HG03571 (cell line): ENCODE data around the gene PCDHA7.
"Not testable (repeated sequence)": the region's sequence is repeated elsewhere in the genome, so short reads cannot be mapped to it uniquely, and the experiment has no call there.

Experiments used
- ATAC-seq: cut with Tn5 transposase; IDR thresholded peaks from one replicate; pipeline ENCODE4 v1.9.1; 2021; ENCODE audit not compliant: unreplicated experiment

The PCDHA7 gene

DNA sequence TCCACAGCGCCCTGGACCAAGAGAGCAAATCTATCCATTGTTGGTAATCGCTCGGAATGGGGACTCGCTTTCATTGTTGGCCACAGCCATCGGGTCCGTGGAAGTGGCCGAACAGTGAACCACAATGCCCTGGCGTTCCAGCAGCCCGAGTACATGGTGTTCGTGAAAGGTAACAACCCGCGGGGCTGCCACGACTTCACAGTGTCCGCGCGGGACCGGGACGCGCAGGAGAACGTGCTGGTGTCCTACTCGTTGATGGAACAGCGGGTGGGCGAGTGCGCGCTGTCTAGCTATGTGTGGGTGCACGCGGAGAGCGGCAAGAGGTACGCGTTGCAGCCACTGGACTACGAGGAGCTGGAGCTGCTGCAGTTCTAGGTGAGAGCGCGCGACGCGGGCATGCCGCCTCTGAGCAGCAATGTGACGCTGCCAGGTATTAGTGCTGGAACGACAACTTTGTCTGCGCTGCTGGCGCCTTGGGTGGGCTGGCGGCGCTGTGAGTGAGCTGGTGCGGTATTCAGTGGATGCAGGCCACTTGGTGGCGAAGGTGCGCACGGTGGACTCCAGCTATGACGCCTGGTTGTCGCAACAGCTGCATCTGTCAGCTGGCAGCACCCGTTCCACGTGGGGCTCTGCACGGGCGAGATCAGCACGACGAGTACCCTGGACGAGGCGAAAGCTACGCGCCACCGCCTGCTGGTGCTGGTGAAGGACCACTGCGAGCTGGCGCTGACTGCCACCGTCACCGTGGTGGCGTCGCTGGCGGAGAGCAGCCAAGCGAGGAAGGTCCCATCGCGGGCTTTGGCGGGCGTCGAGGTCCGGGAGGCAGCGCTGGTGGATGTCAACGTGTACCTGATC is 28.6 kb downstream of the PCDHA7 start:
- ATAC-seq: no peak

DNA sequence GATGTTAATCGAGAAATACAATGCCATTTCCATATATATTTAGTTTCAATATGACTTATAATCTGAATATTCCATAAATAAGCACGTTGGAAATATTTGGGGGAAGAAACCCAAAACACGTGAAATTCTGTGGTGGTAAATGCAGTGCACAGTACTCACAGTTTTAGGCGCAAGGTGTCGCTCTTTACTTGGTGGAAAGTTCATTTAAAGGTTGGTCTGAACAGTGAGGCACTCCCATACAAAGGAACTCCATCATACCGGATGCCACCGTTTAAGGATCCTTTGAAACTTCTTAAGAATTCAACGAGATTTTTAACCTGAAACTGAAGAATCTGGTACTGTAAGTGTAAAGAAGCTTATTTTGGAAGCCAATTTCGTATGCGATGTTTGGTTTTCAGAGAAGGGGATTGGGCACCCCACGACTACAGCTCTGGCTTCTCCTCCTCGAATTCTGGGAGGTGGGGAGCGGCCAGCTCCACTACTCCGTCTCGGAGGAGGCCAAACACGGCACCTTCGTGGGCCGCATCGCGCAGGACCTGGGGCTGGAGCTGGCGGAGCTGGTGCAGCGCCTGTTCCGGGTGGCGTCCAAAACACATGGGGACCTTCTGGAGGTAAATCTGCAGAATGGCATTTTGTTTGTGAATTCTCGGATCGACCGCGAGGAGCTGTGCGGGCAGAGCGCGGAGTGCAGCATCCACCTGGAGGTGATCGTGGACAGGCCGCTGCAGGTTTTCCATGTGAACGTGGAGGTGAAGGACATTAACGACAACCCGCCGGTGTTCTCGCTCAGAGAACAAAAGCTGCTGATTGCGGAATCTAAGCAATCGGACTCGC is 34.9 kb downstream of the PCDHA7 start, which contains the start of gene PCDHA11:
Gene PCDHA11 (plus strand): TSS at position 237 of the 834 bp plus-strand sequence. CDS start 147 bp downstream, at position 384.
- no peak for ATAC-seq

DNA sequence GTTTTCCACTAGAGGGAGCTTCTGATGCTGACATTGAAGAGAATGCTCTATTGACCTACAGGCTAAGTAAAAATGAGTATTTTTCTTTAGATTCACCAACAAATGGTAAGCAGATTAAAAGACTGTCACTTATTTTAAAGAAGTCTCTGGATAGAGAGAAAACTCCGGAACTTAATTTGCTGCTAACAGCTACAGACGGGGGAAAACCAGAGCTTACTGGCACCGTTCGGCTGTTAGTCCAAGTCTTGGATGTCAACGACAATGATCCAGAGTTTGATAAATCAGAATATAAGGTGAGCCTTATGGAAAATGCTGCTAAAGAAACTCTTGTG is 35.5 kb downstream of the PCDHA7 start:
- ATAC-seq: no peak

DNA sequence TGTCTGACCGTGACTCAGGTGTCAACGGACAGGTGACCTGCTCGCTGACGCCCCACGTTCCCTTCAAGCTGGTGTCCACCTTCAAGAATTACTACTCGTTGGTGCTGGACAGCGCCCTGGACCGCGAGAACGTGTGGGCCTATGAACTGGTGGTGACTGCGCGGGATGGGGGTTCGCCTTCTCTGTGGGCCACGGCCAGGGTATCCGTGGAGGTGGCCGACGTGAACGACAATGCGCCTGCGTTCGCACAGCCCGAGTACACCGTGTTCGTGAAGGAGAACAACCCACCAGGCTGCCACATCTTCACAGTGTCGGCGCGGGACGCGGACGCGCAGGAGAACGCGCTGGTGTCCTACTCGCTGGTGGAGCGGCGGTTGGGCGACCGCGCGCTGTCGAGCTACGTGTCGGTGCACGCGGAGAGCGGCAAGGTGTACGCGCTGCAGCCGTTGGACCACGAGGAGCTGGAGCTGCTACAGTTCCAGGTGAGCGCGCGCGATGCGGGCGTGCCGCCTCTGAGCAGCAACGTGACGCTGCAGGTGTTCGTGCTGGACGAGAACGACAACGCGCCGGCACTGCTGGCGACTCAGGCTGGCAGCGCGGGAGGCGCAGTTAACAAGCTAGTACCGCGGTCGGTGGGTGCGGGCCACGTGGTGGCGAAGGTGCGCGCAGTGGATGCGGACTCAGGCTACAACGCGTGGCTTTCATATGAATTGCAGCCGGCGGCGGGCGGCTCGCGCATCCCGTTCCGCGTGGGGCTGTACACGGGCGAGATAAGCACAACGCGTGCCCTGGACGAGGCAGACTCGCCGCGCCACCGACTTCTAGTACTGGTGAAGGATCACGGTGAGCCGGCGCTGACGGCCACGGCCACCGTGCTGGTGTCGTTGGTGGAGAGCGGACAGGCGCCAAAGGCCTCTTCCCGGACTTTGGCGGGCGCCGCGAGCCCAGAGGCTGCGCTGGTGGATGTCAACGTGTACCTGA is 36.4 kb downstream of the PCDHA7 start:
- ATAC-seq: no peak

DNA sequence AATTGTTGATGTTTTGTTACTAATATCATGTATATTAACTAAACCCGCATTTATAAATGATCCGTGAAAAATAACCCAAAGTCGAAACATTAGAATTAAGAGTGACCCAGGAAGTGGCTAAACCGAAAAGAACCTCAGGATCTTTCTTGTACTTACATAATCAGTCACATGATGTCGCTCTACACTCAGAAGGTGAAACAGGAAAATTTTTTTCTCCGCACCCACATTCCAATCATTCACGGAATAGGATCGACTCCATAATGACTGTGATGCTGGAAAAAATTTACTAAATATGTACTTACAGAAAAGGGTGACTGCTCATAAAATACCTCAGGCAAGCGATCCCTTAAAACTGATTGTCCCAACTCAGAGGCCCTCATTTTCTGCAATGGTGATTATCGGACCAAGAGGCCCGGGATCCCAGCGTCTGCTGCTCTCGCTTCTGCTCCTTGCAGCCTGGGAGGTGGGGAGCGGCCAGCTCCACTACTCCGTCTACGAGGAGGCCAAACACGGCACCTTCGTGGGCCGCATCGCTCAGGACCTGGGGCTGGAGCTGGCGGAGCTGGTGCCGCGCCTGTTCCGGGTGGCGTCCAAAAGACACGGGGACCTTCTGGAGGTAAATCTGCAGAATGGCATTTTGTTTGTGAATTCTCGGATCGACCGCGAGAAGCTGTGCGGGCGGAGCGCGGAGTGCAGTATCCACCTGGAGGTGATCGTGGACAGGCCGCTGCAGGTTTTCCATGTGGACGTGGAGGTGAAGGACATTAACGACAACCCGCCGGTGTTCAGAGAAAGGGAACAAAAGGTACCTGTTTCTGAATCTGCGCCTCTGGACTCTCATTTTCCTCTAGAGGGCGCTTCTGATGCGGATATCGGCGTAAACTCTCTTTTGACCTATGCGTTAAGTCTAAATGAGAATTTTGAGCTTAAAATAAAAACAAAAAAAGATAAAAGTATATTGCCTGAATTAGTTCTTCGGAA is 41.3 kb downstream of the PCDHA7 start, which contains the start of gene PCDHA12:
Gene PCDHA12 (plus strand): TSS at position 224 of the 981 bp plus-strand sequence. CDS start 165 bp downstream, at position 389.
- ATAC-seq: no peak

DNA sequence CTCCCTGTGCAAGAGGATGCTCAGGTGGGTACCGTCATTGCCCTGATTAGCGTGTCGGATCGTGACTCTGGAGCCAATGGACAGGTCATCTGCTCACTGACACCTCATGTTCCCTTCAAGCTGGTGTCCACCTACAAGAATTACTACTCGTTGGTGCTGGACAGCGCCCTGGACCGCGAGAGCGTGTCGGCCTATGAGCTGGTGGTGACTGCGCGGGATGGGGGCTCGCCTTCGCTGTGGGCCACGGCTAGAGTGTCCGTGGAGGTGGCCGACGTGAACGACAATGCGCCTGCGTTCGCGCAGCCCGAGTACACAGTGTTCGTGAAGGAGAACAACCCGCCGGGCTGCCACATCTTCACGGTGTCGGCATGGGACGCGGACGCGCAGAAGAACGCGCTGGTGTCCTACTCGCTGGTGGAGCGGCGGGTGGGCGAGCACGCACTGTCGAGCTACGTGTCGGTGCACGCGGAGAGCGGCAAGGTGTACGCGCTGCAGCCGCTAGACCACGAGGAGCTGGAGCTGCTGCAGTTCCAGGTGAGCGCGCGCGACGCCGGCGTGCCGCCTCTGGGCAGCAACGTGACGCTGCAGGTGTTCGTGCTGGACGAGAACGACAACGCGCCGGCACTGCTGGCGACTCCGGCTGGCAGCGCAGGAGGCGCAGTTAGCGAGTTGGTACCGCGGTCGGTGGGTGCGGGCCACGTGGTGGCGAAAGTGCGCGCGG is 42.6 kb downstream of the PCDHA7 start:
- ATAC-seq: not testable (repeated sequence)

DNA sequence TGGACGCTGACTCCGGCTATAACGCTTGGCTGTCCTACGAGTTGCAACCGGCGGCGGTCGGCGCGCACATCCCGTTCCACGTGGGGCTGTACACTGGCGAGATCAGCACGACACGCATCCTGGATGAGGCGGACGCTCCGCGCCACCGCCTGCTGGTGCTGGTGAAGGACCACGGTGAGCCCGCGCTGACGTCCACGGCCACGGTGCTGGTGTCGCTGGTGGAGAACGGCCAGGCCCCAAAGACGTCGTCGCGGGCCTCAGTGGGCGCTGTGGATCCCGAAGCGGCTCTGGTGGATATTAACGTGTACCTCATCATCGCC is 43.2 kb downstream of the PCDHA7 start:
- no peak for ATAC-seq

DNA sequence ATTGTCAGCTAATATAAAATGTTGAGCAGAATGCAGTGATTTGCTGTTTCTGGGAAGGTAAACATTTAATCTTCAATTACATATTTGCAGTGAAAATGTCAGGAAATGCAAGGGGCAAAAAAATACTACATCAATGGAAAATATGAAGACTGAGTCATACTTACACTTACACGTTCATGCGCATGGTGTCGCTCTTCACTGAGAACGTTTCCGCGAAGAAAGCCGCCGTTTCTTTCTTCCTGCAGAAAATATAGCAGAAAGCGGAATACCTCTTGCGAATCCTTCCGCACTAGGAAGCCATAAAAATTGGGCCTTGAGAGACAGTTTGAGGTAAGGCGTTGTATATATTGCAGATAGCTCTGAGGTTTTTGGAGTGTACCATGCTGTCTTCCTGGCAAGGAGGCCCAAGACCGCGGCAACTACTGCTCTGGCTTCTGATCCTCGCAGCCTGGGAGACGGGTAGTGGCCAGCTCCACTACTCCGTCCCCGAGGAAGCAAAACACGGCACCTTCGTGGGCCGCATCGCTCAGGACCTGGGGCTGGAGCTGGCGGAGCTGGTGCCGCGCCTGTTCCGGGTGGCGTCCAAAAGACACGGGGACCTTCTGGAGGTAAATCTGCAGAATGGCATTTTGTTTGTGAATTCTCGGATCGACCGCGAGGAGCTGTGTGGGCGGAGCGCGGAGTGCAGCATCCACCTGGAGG is 48.0 kb downstream of the PCDHA7 start, which contains the start of gene PCDHA13:
Gene PCDHA13 (plus strand): TSS at position 236 of the 702 bp plus-strand sequence. CDS start 145 bp downstream, at position 381.
- ATAC-seq: no peak

DNA sequence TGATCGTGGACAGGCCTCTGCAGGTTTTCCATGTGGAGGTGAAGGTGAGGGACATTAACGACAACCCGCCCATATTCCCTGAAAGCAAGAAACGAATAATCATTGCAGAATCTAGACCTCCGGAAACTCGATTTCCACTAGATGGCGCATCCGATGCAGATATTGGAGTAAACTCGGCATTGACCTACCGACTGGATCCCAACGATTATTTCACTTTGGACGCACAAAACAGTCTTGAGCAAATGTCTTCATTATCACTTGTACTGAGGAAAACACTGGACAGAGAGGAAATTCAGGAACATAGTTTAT is 48.5 kb downstream of the PCDHA7 start:
- no peak for ATAC-seq

DNA sequence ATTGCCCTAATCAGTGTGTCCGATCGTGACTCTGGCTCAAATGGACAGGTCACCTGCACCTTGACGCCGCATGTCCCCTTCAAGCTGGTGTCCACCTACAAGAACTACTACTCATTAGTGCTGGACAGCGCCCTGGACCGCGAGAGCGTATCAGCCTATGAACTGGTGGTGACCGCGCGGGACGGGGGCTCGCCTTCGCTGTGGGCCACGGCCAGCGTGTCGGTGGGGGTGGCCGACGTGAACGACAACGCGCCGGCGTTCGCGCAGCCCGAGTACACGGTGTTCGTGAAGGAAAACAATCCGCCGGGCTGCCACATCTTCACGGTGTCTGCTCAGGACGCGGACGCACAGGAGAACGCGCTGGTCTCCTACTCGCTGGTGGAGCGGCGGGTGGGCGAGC is 49.3 kb downstream of the PCDHA7 start:
- ATAC-seq: no peak

DNA sequence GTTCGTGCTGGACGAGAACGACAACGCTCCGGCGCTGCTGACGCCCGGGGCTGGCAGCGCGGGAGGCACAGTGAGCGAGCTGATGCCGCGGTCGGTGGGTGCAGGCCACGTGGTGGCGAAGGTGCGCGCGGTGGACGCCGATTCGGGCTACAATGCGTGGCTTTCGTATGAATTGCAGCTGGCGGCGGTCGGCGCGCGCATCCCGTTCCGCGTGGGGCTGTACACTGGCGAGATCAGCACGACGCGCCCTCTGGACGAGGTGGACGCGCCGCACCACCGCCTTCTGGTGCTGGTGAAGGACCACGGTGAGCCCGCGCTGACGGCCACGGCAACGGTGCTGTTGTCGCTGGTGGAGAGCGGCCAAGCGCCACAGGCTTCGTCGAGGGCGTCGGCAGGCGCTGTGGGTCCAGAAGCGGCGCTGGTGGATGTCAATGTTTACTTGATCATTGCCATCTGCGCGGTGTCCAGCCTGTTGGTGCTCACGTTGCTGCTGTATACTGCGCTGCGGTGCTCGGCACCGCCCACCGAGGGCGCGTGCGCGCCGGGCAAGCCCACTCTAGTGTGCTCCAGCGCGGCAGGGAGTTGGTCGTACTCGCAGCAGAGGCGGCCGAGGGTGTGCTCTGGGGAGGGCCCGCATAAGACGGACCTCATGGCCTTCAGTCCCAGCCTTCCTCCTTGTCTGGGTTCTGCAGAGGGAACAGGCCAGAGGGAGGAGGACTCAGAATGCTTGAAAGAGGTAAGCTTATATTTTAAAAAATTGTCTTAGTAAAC is 50.0 kb downstream of the PCDHA7 start:
- ATAC-seq: no peak
